WTC11 (cell line): ENCODE measurements around the gene FBXO3. TPM values are rescaled to one million over a fixed set of nuclear protein-coding genes. Genes with fewer than 3 reads are reported as not detected.
A peak's percentile ranks its signal among the peaks of the same experiment; 100 is the strongest.

ENCODE experiments used
- ATAC-seq: fragments of 200-7000 bp; cut with Tn5 transposase; 2 replicates; pipeline ENCODE4 v1.10.0; 2021; ENCODE audit warnings: mild to moderate bottlenecking, moderate library complexity
- CTCF ChIA-PET: fragments of 300-600 bp; sonication (Branson Sonifier 250); formaldehyde crosslinking; loops from one replicate; lab custom pipeline; 2021; ENCODE audit warnings: antibody characterized with exemption; lab: Charles Lee
- POLR2A ChIA-PET: fragments of 350-600 bp; sonication (Branson Sonifier 250); formaldehyde crosslinking; loops from one replicate; lab custom pipeline; 2021; ENCODE audit warnings: antibody characterized with exemption; lab: Charles Lee
- DNase-seq: peaks from one replicate; pipeline ENCODE4 v3.0.0; 2021; ENCODE audit warnings: low spot score
- H3K27ac Mint-ChIP-seq: 2 replicates; pipeline ENCODE4 v1.8.0; 2021; ENCODE audit warnings: mixed read lengths
- H3K27me3 Mint-ChIP-seq: 2 replicates; pipeline ENCODE4 v1.8.0; 2021; ENCODE audit warnings: low read depth, mild to moderate bottlenecking, moderate library complexity, mixed read lengths
- H3K36me3 Mint-ChIP-seq: 2 replicates; pipeline ENCODE4 v1.8.0; 2021; ENCODE audit warnings: mixed read lengths
- H3K4me1 Mint-ChIP-seq: 2 replicates; pipeline ENCODE4 v1.8.0; 2022; ENCODE audit warnings: mixed read lengths
- H3K4me3 Mint-ChIP-seq: 2 replicates; pipeline ENCODE4 v1.8.0; 2021; ENCODE audit warnings: mild to moderate bottlenecking, moderate library complexity, mixed read lengths
- H3K9me3 Mint-ChIP-seq: 2 replicates; pipeline ENCODE4 v1.8.0; 2021; ENCODE audit warnings: mixed read lengths
- CREM ChIP-seq: sonication (generic); formaldehyde crosslinking; IDR thresholded peaks from 2 replicates; pipeline ENCODE4 v1.8.1; 2022; ENCODE audit warnings: mild to moderate bottlenecking, missing genetic modification reagents, moderate library complexity
- ELF4 ChIP-seq: sonication (generic); formaldehyde crosslinking; IDR thresholded peaks from 2 replicates; pipeline ENCODE4 v1.8.1; 2022; ENCODE audit warnings: low read depth, mild to moderate bottlenecking, moderate library complexity, missing genetic modification reagents
- FOXK1 ChIP-seq: sonication (generic); formaldehyde crosslinking; IDR thresholded peaks from 2 replicates; pipeline ENCODE4 v1.8.0; 2022; ENCODE audit warnings: mild to moderate bottlenecking, moderate library complexity, missing genetic modification reagents
- MXD4 ChIP-seq: fragments of 250-450 bp; sonication (Bioruptor Pico); IDR thresholded peaks from 2 replicates; pipeline ENCODE4 v1.8.0; 2021; ENCODE audit warnings: mild to moderate bottlenecking, moderate library complexity, borderline replicate concordance
- SOX15 ChIP-seq: fragments of 250-450 bp; sonication (Bioruptor Pico); IDR thresholded peaks from 2 replicates; pipeline ENCODE4 v1.9.0; 2021; ENCODE audit warnings: mild to moderate bottlenecking
- TCF7 ChIP-seq: sonication (generic); formaldehyde crosslinking; IDR thresholded peaks from 2 replicates; pipeline ENCODE4 v1.8.0; 2022; ENCODE audit warnings: mild to moderate bottlenecking, low read depth, missing genetic modification reagents, moderate library complexity
- ZBTB21 ChIP-seq: sonication (generic); formaldehyde crosslinking; IDR thresholded peaks from 2 replicates; pipeline ENCODE4 v1.8.1; 2023; ENCODE audit warnings: mild to moderate bottlenecking, missing genetic modification reagents, borderline replicate concordance
- ZNF671 ChIP-seq: fragments of 250-450 bp; sonication (Bioruptor Pico); IDR thresholded peaks from 2 replicates; pipeline ENCODE4 v1.8.0; 2021; ENCODE audit warnings: mild to moderate bottlenecking
- total RNA-seq: library from RNA; stranded (reverse); gene quantifications from 3 replicates; pipeline ENCODE4 v1.2.3, GENCODE V29; 2021
- TF ChIP-seq, protein P1 (sequence below): sonication (generic); formaldehyde crosslinking; IDR thresholded peaks from 2 replicates; pipeline ENCODE4 v1.8.0; 2022; ENCODE audit warnings: mild to moderate bottlenecking, missing genetic modification reagents
- TF ChIP-seq, protein P2 (sequence below): sonication (generic); formaldehyde crosslinking; IDR thresholded peaks from 2 replicates; pipeline ENCODE4 v1.8.0; 2022; ENCODE audit warnings: mild to moderate bottlenecking, missing genetic modification reagents
- TF ChIP-seq, protein P3 (sequence below): sonication (generic); formaldehyde crosslinking; IDR thresholded peaks from 2 replicates; pipeline ENCODE4 v1.8.1; 2023; ENCODE audit warnings: mild to moderate bottlenecking, moderate library complexity, missing genetic modification reagents
- TF ChIP-seq, protein P4 (sequence below): sonication (generic); formaldehyde crosslinking; conservative IDR thresholded peaks from 2 replicates; pipeline ENCODE4 v1.8.1; 2023; ENCODE audit warnings: mild to moderate bottlenecking, low read depth, missing genetic modification reagents, moderate library complexity
- TF ChIP-seq, protein P5 (sequence below): fragments of 250-450 bp; sonication (Bioruptor Pico); IDR thresholded peaks from 2 replicates; pipeline ENCODE4 v1.9.0; 2021; ENCODE audit warnings: mild to moderate bottlenecking, borderline replicate concordance
- TF ChIP-seq, protein P6 (sequence below): fragments of 200-600 bp; IDR thresholded peaks from 2 replicates; pipeline ENCODE4 v1.8.0; 2022; ENCODE audit warnings: antibody characterized with exemption
- TF ChIP-seq, protein P7 (sequence below): sonication (generic); formaldehyde crosslinking; IDR thresholded peaks from 2 replicates; pipeline ENCODE4 v1.8.0; 2022; ENCODE audit warnings: missing genetic modification reagents

The FBXO3 gene
- total RNA-seq, 1 experiment from 2014 or later = 14.5 TPM

DNA sequence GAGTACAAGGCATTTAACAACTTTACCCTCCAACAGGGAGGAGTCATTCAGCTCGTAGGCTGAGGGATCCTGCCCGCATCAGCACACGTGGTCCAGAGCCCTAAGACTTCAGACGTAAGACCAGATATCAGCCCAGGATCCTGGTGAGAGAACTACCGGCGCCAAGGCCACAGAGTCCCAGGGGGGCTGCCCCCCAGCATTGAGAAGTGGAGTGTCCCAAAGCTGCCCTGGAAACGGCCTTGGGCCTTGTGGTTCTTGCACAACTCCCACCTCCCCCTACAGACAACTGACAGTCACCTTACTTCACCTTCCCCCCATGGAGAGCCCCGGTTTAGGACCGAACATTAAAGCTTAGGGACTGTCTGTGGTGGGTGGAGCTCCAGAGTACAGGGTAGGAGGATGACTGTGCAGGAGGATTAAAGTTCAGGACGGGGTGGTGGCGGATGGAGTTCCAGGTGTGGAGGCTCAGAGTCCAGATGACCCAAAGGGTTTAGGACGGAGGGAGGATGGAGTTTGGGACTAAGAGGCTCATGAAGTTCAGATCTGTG is 74.7 kb downstream of the FBXO3 start:
- POLR2A ChIA-PET = no interaction called here
- DNase-seq = no peak
- peaks cover 32% of the 10 kb centered on the region for H3K4me1 Mint-ChIP-seq
- TF ChIP-seq, protein P1, sequence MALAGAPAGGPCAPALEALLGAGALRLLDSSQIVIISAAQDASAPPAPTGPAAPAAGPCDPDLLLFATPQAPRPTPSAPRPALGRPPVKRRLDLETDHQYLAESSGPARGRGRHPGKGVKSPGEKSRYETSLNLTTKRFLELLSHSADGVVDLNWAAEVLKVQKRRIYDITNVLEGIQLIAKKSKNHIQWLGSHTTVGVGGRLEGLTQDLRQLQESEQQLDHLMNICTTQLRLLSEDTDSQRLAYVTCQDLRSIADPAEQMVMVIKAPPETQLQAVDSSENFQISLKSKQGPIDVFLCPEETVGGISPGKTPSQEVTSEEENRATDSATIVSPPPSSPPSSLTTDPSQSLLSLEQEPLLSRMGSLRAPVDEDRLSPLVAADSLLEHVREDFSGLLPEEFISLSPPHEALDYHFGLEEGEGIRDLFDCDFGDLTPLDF = no peak
- TF ChIP-seq, protein P2, sequence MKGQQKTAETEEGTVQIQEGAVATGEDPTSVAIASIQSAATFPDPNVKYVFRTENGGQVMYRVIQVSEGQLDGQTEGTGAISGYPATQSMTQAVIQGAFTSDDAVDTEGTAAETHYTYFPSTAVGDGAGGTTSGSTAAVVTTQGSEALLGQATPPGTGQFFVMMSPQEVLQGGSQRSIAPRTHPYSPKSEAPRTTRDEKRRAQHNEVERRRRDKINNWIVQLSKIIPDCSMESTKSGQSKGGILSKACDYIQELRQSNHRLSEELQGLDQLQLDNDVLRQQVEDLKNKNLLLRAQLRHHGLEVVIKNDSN (CRISPR knock-in tag) = no peak
- TF ChIP-seq SOX15 (CRISPR knock-in tag) (no peak), FOXK1 (no peak), ELF4 (CRISPR knock-in tag) (no peak), ZNF671 (CRISPR knock-in tag) (no peak), CREM (CRISPR knock-in tag) (no peak), TCF7 (CRISPR knock-in tag) (no peak), ZBTB21 (CRISPR knock-in tag) (no peak)
- TF ChIP-seq, protein P3, sequence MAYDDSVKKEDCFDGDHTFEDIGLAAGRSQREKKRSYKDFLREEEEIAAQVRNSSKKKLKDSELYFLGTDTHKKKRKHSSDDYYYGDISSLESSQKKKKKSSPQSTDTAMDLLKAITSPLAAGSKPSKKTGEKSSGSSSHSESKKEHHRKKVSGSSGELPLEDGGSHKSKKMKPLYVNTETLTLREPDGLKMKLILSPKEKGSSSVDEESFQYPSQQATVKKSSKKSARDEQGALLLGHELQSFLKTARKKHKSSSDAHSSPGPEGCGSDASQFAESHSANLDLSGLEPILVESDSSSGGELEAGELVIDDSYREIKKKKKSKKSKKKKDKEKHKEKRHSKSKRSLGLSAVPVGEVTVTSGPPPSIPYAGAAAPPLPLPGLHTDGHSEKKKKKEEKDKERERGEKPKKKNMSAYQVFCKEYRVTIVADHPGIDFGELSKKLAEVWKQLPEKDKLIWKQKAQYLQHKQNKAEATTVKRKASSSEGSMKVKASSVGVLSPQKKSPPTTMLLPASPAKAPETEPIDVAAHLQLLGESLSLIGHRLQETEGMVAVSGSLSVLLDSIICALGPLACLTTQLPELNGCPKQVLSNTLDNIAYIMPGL (CRISPR knock-in tag) = no peak; the same call in 1 of the 2 replicates
- TF ChIP-seq, protein P4, sequence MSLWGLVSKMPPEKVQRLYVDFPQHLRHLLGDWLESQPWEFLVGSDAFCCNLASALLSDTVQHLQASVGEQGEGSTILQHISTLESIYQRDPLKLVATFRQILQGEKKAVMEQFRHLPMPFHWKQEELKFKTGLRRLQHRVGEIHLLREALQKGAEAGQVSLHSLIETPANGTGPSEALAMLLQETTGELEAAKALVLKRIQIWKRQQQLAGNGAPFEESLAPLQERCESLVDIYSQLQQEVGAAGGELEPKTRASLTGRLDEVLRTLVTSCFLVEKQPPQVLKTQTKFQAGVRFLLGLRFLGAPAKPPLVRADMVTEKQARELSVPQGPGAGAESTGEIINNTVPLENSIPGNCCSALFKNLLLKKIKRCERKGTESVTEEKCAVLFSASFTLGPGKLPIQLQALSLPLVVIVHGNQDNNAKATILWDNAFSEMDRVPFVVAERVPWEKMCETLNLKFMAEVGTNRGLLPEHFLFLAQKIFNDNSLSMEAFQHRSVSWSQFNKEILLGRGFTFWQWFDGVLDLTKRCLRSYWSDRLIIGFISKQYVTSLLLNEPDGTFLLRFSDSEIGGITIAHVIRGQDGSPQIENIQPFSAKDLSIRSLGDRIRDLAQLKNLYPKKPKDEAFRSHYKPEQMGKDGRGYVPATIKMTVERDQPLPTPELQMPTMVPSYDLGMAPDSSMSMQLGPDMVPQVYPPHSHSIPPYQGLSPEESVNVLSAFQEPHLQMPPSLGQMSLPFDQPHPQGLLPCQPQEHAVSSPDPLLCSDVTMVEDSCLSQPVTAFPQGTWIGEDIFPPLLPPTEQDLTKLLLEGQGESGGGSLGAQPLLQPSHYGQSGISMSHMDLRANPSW (CRISPR knock-in tag) = no peak
- TF ChIP-seq, protein P5, sequence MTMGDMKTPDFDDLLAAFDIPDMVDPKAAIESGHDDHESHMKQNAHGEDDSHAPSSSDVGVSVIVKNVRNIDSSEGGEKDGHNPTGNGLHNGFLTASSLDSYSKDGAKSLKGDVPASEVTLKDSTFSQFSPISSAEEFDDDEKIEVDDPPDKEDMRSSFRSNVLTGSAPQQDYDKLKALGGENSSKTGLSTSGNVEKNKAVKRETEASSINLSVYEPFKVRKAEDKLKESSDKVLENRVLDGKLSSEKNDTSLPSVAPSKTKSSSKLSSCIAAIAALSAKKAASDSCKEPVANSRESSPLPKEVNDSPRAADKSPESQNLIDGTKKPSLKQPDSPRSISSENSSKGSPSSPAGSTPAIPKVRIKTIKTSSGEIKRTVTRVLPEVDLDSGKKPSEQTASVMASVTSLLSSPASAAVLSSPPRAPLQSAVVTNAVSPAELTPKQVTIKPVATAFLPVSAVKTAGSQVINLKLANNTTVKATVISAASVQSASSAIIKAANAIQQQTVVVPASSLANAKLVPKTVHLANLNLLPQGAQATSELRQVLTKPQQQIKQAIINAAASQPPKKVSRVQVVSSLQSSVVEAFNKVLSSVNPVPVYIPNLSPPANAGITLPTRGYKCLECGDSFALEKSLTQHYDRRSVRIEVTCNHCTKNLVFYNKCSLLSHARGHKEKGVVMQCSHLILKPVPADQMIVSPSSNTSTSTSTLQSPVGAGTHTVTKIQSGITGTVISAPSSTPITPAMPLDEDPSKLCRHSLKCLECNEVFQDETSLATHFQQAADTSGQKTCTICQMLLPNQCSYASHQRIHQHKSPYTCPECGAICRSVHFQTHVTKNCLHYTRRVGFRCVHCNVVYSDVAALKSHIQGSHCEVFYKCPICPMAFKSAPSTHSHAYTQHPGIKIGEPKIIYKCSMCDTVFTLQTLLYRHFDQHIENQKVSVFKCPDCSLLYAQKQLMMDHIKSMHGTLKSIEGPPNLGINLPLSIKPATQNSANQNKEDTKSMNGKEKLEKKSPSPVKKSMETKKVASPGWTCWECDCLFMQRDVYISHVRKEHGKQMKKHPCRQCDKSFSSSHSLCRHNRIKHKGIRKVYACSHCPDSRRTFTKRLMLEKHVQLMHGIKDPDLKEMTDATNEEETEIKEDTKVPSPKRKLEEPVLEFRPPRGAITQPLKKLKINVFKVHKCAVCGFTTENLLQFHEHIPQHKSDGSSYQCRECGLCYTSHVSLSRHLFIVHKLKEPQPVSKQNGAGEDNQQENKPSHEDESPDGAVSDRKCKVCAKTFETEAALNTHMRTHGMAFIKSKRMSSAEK = no peak
- TF ChIP-seq, all 79 proteins: peak for 0
- Mint-ChIP-seq H3K27me3 (peaks cover 16% of the 10 kb centered on the region), H3K36me3 (no peaks in the 10 kb centered on the region), H3K4me3 (peak overlapping the region; percentile 80), H3K27ac (no peak overlapping the region), H3K9me3 (no peaks in the 10 kb centered on the region)
- CTCF ChIA-PET = interaction anchor here (0.9 to 1.9 kb wide), 6 partner anchors 16 to 297 kb away, joined by 3 to 4 read pairs (median 3); no protein-coding TSS in a partner anchor
- no peak for ATAC-seq

DNA sequence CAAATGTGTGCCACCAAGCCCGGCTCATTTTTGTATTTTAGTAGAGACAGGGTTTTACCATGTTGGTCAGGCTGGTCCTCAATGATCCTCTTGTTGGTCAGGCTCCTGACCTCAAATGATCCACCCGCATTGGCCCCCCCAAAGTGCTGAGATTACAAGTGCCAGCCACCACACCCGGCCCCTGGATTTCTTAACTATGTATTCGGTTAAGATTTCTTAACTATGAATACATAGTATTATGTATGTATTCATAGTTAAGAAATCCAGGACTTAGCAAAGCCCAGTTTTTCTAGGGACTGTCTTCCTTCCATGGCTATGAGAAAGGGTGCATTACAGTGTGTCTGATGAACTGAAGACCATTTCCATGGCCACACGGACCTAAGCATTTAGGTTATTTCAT is 75.4 kb downstream of the FBXO3 start:
- Mint-ChIP-seq H3K9me3 (no peaks in the 10 kb centered on the region), H3K4me3 (peak overlapping the region; percentile 80; the same call in 1 of the 2 replicates), H3K4me1 (peaks cover 25% of the 10 kb centered on the region), H3K36me3 (no peaks in the 10 kb centered on the region), H3K27ac (no peak overlapping the region), H3K27me3 (peaks cover 16% of the 10 kb centered on the region)
- ATAC-seq = no peak
- ChIA-PET CTCF (interaction anchor here (1.3 kb wide), 1 partner anchor 155 kb away, joined by 3 read pairs; no protein-coding TSS in a partner anchor), POLR2A (no interaction called here)
- no peak for DNase-seq
- TF ChIP-seq, protein P6, sequence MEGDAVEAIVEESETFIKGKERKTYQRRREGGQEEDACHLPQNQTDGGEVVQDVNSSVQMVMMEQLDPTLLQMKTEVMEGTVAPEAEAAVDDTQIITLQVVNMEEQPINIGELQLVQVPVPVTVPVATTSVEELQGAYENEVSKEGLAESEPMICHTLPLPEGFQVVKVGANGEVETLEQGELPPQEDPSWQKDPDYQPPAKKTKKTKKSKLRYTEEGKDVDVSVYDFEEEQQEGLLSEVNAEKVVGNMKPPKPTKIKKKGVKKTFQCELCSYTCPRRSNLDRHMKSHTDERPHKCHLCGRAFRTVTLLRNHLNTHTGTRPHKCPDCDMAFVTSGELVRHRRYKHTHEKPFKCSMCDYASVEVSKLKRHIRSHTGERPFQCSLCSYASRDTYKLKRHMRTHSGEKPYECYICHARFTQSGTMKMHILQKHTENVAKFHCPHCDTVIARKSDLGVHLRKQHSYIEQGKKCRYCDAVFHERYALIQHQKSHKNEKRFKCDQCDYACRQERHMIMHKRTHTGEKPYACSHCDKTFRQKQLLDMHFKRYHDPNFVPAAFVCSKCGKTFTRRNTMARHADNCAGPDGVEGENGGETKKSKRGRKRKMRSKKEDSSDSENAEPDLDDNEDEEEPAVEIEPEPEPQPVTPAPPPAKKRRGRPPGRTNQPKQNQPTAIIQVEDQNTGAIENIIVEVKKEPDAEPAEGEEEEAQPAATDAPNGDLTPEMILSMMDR = no peak
- TF ChIP-seq, protein P7, sequence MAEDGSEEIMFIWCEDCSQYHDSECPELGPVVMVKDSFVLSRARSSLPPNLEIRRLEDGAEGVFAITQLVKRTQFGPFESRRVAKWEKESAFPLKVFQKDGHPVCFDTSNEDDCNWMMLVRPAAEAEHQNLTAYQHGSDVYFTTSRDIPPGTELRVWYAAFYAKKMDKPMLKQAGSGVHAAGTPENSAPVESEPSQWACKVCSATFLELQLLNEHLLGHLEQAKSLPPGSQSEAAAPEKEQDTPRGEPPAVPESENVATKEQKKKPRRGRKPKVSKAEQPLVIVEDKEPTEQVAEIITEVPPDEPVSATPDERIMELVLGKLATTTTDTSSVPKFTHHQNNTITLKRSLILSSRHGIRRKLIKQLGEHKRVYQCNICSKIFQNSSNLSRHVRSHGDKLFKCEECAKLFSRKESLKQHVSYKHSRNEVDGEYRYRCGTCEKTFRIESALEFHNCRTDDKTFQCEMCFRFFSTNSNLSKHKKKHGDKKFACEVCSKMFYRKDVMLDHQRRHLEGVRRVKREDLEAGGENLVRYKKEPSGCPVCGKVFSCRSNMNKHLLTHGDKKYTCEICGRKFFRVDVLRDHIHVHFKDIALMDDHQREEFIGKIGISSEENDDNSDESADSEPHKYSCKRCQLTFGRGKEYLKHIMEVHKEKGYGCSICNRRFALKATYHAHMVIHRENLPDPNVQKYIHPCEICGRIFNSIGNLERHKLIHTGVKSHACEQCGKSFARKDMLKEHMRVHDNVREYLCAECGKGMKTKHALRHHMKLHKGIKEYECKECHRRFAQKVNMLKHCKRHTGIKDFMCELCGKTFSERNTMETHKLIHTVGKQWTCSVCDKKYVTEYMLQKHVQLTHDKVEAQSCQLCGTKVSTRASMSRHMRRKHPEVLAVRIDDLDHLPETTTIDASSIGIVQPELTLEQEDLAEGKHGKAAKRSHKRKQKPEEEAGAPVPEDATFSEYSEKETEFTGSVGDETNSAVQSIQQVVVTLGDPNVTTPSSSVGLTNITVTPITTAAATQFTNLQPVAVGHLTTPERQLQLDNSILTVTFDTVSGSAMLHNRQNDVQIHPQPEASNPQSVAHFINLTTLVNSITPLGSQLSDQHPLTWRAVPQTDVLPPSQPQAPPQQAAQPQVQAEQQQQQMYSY (CRISPR knock-in tag) = no peak
- no peak for TF ChIP-seq MXD4 (CRISPR knock-in tag)
